ENCODE results near the gene NINL. TPM values are rescaled to one million over a fixed set of nuclear protein-coding genes. Genes with fewer than 3 reads are reported as not detected.

The NINL gene
- total RNA-seq, 2 donors from 2014 or later: 5.0 to 5.2 TPM

- ATAC-seq (no peak), DNase-seq (no peak)
- intact Hi-C loops (cut with DNase I, micrococcal nuclease): no loop called here
Measured at GRCh38 chr20:25541676-25542075, 43.7 kb downstream of the NINL start.

- DNase-seq (peak in 1 of 2 donors; percentile 31), ATAC-seq (peak; percentile 83)
- intact Hi-C loops (cut with DNase I, micrococcal nuclease): no loop called here
Measured at GRCh38 chr20:25539742-25540672, 45.3 kb downstream of the NINL start.

DNA sequence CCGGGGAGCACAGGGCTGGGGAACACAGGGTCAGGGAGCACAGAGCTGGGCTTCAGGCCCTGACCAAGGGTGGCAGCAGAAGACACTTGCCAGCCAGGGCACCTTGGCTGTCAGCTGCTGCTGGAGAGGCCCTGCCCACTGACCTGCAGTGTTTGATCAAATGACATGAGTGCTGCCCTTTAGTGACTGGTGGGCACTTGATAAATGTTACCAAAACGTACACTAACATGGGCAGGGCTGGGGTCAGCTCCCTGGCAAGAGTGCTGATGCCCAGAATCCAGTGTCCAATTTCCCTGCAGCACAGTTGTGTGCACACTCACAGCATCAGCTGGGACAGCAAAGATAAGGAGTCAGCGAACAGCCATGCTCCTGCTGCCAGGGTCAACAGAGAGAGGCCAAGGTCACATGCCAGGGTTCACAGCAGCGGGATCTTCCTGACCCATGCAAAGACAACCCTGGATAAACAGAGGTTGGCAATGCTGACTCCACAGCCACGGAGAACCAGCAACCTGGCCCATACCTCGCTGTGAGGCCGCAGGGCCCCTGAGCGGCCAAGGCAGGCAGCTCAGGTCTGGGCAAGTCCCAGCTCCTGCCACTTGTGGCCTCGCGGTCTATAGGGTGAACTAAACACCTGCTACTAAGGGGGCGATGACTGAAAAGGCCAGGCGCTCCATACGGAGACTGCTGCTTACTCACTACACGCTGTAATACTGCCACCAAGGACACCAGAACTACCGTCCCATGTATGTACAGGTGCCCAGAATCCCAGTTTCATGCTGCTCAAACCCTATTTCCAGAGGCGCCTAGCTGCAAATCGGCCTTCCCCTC lies 46.3 kb downstream of the NINL start:
- intact Hi-C loops (cut with DNase I, micrococcal nuclease): no loop called here
- ATAC-seq (no peak), DNase-seq (no peak)

GRCh38 chr20:25537890-25538289 lies 47.4 kb downstream of the NINL start:
- ATAC-seq (no peak), DNase-seq (no peak)
- intact Hi-C loops (cut with DNase I, micrococcal nuclease): no loop called here

- DNase-seq (no peak), ATAC-seq (no peak)
- intact Hi-C loops (cut with DNase I, micrococcal nuclease): no loop called here
Measured at GRCh38 chr20:25535762-25536161, 49.6 kb downstream of the NINL start.

- DNase-seq (no peak), ATAC-seq (no peak)
- intact Hi-C loops (cut with DNase I, micrococcal nuclease): no loop called here
Measured at GRCh38 chr20:25534845-25535244, 50.5 kb downstream of the NINL start.

DNA sequence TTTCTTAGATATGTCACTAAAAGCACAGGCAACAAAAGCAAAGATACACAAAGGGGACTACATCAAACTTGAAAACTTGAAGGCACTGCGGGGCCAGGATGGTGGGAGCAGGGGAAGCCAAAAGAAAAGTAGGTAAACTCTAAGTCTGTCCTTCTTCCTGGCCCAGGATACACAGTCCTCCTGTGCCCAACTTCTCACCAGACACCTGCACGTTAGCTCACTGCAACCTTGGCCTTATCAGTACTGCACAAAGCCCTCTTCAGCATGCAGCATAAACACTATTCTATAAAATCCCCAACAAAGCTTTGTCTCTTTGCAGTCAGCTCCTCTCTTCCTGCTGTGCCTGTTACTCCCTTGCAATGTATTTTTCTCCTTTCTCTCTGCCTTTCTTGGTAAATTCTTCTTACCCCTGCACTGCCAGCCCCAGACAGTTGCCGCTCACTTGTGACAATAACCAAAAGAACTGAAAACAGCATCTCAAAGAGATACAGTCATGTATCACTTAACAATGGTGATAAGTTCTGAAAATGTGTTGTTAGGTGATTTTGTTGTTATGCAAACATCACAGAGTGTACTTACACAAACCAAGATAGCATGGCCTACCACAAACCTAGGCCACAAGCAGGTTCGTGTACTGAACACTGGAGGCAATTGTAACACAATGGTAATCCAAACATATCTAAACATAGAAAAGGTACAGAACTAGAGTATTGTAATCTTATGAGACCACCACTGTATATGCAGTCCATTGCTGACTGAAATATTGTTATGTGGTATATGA lies 51.2 kb downstream of the NINL start:
- no peak for DNase-seq
- intact Hi-C loops (cut with DNase I, micrococcal nuclease): no loop called here
- ATAC-seq: no peak

DNA sequence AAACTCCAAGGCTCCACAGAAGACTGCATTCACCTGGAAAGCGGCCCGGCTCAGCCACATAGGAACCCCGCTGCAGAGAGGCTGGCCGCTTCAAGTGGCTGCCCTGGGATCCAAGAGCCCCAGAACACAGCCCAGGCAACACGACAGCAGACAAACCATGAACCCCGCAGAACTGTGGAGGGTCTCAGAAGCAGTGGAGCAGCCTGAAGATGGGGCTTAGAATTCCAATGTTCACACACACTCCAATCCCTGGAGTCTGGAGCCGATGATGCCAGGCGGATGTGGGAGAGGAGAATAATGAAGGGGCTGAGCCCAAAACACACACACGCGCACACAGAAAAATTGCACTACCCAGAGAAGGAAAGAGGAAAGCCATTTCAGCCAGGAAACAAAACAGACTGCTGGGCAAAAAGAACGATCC lies 52.4 kb downstream of the NINL start:
- ATAC-seq: no peak
- intact Hi-C loops (cut with DNase I, micrococcal nuclease): no loop called here
- no peak for DNase-seq

DNA sequence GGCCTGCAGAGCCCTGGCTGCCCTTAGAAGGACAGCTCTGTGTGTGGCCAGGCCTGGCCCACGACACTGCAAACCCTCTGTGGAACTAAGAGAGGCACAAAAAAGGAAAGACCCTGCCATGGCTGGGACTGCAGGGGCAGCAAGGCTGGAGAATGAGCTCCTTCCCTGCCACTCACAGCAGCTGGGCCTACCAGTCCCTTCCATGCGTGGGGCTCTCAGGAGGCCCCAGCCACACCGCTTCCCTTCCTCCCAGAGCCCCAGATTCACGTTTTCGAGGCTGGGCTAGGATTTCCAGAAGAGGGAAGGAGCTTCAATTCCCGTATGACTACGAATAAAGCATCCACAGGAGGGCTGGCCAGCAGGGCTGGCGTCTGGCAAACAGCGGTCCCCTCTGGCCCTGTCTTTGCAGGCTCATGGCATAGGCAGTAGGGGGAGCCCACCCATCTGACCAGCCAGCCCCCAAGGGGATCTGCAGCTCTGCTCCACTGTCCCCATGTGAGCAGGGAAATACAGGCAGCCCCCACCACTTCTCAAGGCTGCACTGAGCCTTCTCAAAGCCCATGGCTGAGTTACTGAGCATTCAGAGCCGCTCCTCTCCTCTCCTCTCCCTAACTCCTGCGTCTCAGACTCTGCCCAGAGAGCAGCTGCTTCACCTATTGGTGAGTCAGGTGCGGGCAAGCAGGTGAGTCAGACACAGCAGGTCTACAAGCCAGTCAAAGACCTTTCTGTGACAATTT lies 53.1 kb downstream of the NINL start:
- ATAC-seq (no peak), DNase-seq (no peak)
- intact Hi-C loops (cut with DNase I, micrococcal nuclease): no loop called here

GRCh38 chr20:25529295-25529951 lies 55.9 kb downstream of the NINL start:
- DNase-seq: no peak
- intact Hi-C loops (cut with DNase I, micrococcal nuclease): no loop called here
- no peak for ATAC-seq

- no peak for ATAC-seq
- no peak for DNase-seq
- intact Hi-C loops (cut with DNase I, micrococcal nuclease): no loop called here
Measured at GRCh38 chr20:25527949-25528348, 57.4 kb downstream of the NINL start.

DNA sequence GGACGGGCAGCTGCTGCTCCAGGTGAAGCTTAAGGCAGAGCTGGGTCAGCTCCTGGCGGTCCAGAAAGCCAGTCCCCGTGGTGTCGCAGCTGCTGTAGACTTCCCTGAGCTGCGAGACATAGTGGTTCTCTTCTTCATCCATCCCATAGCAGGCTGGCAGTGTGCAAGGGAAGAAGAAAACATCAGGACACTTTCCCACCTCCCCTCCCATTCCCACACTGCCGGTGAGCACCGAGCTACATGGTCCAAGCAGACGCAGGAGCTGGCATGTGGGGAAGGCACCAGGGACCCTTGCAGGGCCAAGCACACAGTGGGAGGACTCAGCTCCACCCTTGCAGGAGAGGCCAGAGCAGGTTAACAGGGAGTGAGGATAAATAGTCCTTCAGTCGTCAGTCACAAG lies 58.9 kb downstream of the NINL start:
- intact Hi-C loops (cut with DNase I, micrococcal nuclease): no loop called here
- ATAC-seq: no peak
- DNase-seq: no peak

DNA sequence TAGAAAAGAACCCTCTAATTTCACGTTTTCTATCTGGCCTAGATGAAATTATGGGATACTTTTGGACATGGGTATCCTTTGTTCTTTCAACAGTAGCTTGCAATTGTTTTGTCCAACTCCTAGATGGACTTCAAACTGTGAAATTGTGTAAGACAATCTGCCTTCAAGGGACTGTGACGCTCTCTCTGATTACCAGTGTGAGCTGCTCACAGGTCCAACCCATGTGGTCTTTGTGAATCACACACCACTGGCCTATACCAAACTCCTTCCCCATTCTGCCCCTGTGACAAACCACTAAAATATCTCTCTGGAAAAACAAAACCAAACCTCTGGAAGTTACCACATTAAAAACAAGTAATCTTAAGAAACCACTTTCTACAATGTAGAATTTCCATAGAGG lies 59.5 kb downstream of the NINL start:
- ATAC-seq (no peak), DNase-seq (no peak)
- intact Hi-C loops (cut with DNase I, micrococcal nuclease): no loop called here

DNA sequence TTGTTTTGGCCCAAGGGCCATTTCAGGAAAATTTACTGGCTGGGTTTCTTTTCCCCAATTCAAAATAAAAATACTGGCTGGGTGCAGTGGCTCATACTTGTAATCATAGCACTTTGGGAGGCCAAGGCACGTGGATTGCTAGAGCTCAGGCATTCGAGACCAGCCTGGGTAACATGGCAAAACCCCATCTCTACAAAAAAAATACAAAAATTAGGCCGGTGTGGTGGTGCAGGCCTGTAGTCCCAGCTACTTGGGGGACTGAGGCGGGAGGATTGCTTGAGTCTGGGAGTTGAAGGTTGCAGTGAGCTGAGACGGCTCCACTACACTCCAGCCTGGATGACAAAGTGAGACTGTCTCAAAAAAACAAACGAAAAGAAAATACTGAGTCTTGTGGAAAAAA lies 60.0 kb downstream of the NINL start:
- intact Hi-C loops (cut with DNase I, micrococcal nuclease): no loop called here
- ATAC-seq (no peak), DNase-seq (no peak)

DNA sequence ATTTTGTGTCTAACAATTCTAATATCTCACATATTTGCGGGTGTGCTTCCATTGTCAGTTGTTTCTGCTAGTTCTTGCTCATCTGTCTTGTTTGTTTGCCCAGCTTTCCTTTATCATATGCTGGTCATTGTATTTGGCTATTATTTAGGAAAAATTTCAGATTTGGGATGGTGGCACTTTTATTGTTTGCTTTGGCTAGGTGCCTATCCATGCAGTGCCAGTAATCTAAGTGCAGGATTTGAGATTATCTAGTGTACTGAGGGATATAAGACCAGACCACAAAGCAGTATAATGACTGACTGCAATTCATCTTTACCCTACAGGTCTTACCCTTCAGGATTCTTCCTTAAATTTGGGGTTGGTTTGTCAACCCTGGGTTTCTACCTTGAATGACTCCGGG lies 63.9 kb downstream of the NINL start:
- intact Hi-C loops (cut with DNase I, micrococcal nuclease): no loop called here
- DNase-seq (no peak), ATAC-seq (no peak)

- intact Hi-C loops (cut with DNase I, micrococcal nuclease): no loop called here
- DNase-seq: no peak
- ATAC-seq: no peak
Measured at GRCh38 chr20:25517124-25517523, 68.2 kb downstream of the NINL start.

DNA sequence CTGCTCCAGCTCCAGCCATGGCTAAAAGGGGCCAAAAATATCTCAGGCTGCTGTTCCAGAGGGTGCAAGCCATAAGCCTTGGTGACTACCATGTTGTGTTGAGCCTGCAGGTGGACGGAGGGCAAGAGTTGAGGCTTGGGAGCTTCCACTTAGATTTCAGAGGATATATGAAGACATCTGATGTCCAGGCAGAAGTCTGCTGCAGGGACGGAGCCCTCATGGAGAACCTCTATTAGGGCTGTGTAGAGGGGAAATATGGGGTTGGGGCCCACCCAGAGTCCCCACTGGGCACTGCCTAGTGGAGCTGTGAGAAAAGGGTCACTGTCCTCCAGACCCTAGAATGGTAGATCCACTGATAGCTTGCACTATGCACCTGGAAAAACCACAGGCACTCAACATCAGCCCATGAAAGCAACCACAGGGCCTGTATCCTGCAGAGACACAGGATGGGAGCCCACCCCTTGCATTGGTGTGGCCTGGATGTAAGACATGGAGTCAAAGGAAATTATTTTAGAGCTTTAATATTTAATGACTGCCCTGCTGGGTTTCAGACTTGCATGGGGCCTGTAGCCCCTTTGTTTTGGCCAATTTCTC lies 70.5 kb downstream of the NINL start:
- ATAC-seq (no peak), DNase-seq (no peak)
- intact Hi-C loops (cut with DNase I, micrococcal nuclease): no loop called here

DNA sequence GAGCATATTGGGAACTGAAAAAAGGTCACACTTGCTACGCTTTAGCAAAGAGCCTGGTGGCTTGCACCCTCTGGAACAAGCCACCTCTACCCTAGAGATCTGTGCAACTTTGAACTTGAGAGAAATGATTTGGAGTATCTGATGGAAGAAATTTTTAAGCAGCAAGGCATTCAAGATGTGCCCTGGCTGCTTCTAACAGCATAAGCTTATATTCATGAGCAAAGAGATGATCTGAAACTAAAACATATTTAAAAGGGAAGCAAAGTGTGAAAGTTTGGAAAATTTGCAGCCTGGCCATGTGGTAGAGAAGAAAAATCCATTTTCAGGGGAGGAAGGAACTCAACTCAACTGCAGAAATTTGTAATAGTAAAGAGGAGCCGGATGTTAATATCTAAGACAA lies 71.1 kb downstream of the NINL start:
- intact Hi-C loops (cut with DNase I, micrococcal nuclease): no loop called here

More for the DNA sequence above, 71.1 kb downstream of the NINL start:
- DNase-seq (no peak), ATAC-seq (no peak)

All from left colon (tissue), 2 donors.